OCI-LY1 (cell line): Measurements from ENCODE around the gene NCSTN.

Experiments
- H2AFZ ChIP-seq: fragments of 200-600 bp; sonication (generic), shearing (Covaris generic); 2 replicates; pipeline ENCODE4 v1.6.0; 2014; ENCODE audit warnings: antibody characterized with exemption, mild to moderate bottlenecking, low read length
- H3F3A ChIP-seq: fragments of 200-600 bp; sonication (generic), shearing (Covaris generic); 2 replicates; pipeline ENCODE4 v1.6.0; 2014; ENCODE audit warnings: mild to moderate bottlenecking, antibody characterized with exemption, low read length, moderate library complexity; ENCODE audit not compliant: insufficient read depth
- H3K27ac ChIP-seq: fragments of 200-600 bp; sonication (generic); 2 replicates; pipeline ENCODE4 v1.5.1; 2014; ENCODE audit warnings: low read length, mixed run types, mild to moderate bottlenecking, low read depth; ENCODE audit not compliant: poor library complexity, severe bottlenecking
- H3K27me3 ChIP-seq: fragments of 200-600 bp; sonication (generic); 2 replicates; pipeline ENCODE4 v1.6.0; 2014; ENCODE audit warnings: antibody characterized with exemption, mild to moderate bottlenecking, low read length, moderate library complexity; ENCODE audit not compliant: insufficient read depth
- H3K36me3 ChIP-seq: fragments of 200-600 bp; sonication (generic); 2 replicates; pipeline ENCODE4 v1.6.1; 2014; ENCODE audit warnings: mild to moderate bottlenecking, antibody characterized with exemption, low read length, moderate library complexity, mixed read lengths; ENCODE audit not compliant: insufficient read depth
- H3K4me1 ChIP-seq: fragments of 200-600 bp; sonication (generic); 2 replicates; pipeline ENCODE4 v1.5.1; 2014; ENCODE audit warnings: mild to moderate bottlenecking, low read length, moderate library complexity; ENCODE audit not compliant: insufficient read depth, severe bottlenecking
- H3K4me2 ChIP-seq: fragments of 200-600 bp; sonication (generic), shearing (Covaris generic); 2 replicates; pipeline ENCODE4 v1.6.1; 2014; ENCODE audit warnings: low read length
- H3K4me3 ChIP-seq: fragments of 200-600 bp; sonication (generic); 2 replicates; pipeline ENCODE4 v1.5.1; 2014; ENCODE audit warnings: low read length, low read depth, mild to moderate bottlenecking, mixed read lengths; ENCODE audit not compliant: poor library complexity, severe bottlenecking
- H3K79me2 ChIP-seq: fragments of 200-600 bp; shearing (Covaris generic); 2 replicates; pipeline ENCODE4 v1.6.1; 2016; ENCODE audit warnings: mixed run types, low read length, mixed read lengths; ENCODE audit not compliant: insufficient read depth
- H3K9ac ChIP-seq: fragments of 200-600 bp; sonication (generic), shearing (Covaris generic); 2 replicates; pipeline ENCODE4 v1.6.1; 2014; ENCODE audit warnings: mild to moderate bottlenecking, low read length, mixed read lengths
- H3K9me2 ChIP-seq: fragments of 200-600 bp; sonication (generic), shearing (Covaris generic); 2 replicates; pipeline ENCODE4 v1.6.1; 2014; ENCODE audit warnings: low read depth, mild to moderate bottlenecking, low read length, mixed read lengths
- H3K9me3 ChIP-seq: fragments of 200-600 bp; shearing (Covaris generic); 2 replicates; pipeline ENCODE4 v1.6.1; 2014; ENCODE audit warnings: low read length, mixed read lengths
- H4K20me1 ChIP-seq: fragments of 200-600 bp; sonication (generic), shearing (Covaris generic); 2 replicates; pipeline ENCODE4 v1.6.0; 2016; ENCODE audit warnings: mild to moderate bottlenecking, low read length; ENCODE audit not compliant: insufficient read depth
- EZH2 ChIP-seq: fragments of 200-600 bp; sonication (generic), shearing (Covaris generic); IDR thresholded peaks from 2 replicates; pipeline ENCODE4 v1.8.0; 2017; ENCODE audit warnings: borderline replicate concordance, mixed run types, mild to moderate bottlenecking, antibody characterized with exemption, low read length, moderate library complexity, mixed read lengths
- TF ChIP-seq, protein P1 (sequence below): fragments of 200-600 bp; sonication (generic), shearing (Covaris generic); IDR thresholded peaks from 2 replicates; pipeline ENCODE4 v1.5.1; 2017; ENCODE audit warnings: mild to moderate bottlenecking, antibody characterized with exemption, low read length, moderate library complexity, mixed read lengths

The NCSTN gene

DNA sequence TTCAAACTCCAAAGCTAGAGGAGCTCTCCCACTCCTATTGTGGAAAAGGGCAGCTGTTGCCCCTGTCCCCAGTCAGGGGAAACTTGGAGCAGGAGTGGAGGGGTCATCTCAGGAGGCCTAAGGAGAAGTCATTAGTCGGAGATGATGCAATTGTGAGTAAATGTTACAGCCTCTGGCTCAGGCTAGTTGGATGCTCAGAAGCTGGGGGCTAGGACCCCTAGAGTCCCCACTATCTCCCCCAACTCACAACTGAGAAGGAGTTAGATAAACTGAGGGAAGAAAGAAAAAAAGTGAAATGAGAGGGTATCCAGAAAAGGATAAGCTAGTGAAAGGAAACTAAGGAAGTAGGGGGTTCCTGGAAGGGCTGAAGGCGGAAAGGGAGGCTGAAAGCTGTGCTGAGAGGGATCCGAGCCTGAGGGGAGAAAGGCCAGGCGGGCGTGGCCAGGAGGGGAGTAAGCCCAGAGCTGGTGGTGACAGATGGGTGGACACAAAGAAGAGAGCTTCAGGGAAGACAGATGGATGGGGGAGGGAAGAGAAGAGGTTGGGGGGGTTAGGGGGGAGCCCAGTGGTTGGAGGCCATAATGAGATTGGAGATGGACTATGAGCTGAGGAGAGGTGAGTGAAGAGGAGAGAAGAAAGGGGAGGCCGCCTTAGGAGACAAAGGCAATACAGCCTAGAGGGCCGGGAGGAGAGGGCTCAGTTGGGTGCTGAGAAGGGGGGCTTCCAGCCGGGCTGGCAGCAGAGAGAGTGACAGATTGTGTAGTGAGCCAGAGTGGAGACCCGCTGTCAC, 19.2 kb downstream of the NCSTN start:
- no peaks in the 10 kb centered on the region for H3K9me2 ChIP-seq
- no peak overlapping the region for H3K4me2 ChIP-seq
- no peak overlapping the region for H2AFZ ChIP-seq
- H3K27me3 ChIP-seq, result no peaks in the 10 kb centered on the region
- no peaks in the 10 kb centered on the region for H3K9me3 ChIP-seq
- H3K9ac ChIP-seq, result no peak overlapping the region
- no peak overlapping the region for H3K27ac ChIP-seq
- H3K79me2 ChIP-seq, result no peaks in the 10 kb centered on the region
- TF ChIP-seq EZH2, result no peak
- TF ChIP-seq, protein P1, sequence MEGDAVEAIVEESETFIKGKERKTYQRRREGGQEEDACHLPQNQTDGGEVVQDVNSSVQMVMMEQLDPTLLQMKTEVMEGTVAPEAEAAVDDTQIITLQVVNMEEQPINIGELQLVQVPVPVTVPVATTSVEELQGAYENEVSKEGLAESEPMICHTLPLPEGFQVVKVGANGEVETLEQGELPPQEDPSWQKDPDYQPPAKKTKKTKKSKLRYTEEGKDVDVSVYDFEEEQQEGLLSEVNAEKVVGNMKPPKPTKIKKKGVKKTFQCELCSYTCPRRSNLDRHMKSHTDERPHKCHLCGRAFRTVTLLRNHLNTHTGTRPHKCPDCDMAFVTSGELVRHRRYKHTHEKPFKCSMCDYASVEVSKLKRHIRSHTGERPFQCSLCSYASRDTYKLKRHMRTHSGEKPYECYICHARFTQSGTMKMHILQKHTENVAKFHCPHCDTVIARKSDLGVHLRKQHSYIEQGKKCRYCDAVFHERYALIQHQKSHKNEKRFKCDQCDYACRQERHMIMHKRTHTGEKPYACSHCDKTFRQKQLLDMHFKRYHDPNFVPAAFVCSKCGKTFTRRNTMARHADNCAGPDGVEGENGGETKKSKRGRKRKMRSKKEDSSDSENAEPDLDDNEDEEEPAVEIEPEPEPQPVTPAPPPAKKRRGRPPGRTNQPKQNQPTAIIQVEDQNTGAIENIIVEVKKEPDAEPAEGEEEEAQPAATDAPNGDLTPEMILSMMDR, result no peak
- H3K36me3 ChIP-seq, result peaks cover 36% of the 10 kb centered on the region
- H4K20me1 ChIP-seq, result no peaks in the 10 kb centered on the region
- H3K4me1 ChIP-seq, result no peaks in the 10 kb centered on the region
- no peaks in the 10 kb centered on the region for H3F3A ChIP-seq
- H3K4me3 ChIP-seq, result no peak overlapping the region

DNA sequence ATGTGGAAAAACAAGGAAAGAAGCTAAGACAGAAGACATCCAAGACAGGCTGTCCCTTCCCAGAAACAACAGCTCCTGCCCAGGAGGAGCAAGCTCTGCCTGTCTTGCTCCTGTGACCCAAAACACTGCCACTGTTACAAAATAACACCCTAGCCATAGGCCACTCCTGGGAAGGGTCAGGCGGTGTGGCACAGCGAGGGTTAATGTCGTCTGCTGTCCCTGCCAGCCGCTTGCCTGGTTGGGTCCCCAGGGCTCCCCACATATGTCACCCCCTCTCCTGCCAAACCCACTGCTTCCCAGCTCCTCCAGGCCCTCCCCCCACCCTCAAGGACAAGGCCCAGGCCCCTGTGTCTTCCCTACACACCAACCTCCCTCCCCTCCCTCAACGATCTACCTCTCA, 19.8 kb downstream of the NCSTN start:
- Histone ChIP-seq H3K9ac (no peak overlapping the region), H3K4me2 (no peak overlapping the region), H3F3A (no peaks in the 10 kb centered on the region), H3K4me3 (no peak overlapping the region), H3K36me3 (peaks cover 29% of the 10 kb centered on the region), H3K27me3 (no peaks in the 10 kb centered on the region), H3K9me2 (no peaks in the 10 kb centered on the region), H3K27ac (no peak overlapping the region), H2AFZ (no peak overlapping the region), H4K20me1 (no peaks in the 10 kb centered on the region), H3K9me3 (no peaks in the 10 kb centered on the region), H3K4me1 (no peaks in the 10 kb centered on the region), H3K79me2 (no peaks in the 10 kb centered on the region)
- TF ChIP-seq, protein P1, result no peak
- TF ChIP-seq EZH2, result no peak

DNA sequence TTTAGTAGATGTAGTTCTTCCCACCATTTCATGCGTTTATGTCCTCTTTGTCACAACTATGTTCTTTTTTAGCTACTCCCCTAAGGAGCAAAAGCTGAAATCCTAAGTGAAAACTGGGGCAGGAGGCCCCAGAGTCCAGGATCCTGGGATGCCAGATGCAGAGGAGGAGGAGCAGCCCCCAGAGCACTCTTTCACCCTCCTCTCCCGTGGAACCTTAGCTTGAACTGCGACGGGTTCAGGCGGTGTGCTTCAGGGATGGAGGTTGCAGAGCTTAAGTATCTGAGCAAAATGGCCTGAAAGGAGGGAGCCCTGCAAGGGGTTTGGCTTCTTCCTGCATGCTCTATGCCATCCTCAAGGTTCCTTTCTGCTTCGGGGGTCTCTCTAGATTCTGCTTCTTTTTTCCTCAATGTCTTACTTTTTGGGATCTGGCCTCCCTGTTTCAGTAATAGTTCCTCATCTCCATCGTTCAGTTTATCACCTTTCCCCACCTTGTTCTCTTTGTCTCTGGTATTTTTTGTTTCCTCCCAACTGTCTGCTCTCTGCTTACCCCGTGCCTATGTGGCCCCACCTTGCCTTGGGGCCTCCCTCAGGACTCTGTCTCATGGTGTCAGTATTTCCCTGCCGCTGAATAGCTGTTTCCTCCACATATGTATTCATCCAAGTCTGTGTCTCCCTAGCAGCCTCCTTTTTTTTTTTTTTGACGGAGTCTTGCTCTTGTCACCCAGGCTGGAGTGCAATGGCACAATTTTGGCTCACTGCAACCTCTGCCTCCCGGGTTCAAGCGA, 21.0 kb downstream of the NCSTN start:
- no peaks in the 10 kb centered on the region for H3K79me2 ChIP-seq
- no peaks in the 10 kb centered on the region for H3F3A ChIP-seq
- TF ChIP-seq, protein P1, result no peak
- TF ChIP-seq EZH2, result no peak
- H3K27ac ChIP-seq, result no peak overlapping the region
- H3K27me3 ChIP-seq, result no peaks in the 10 kb centered on the region
- H3K4me3 ChIP-seq, result no peak overlapping the region
- no peaks in the 10 kb centered on the region for H4K20me1 ChIP-seq
- H2AFZ ChIP-seq, result no peak overlapping the region
- no peaks in the 10 kb centered on the region for H3K4me1 ChIP-seq
- H3K9ac ChIP-seq, result no peak overlapping the region
- no peaks in the 10 kb centered on the region for H3K9me3 ChIP-seq
- H3K4me2 ChIP-seq, result no peak overlapping the region
- H3K36me3 ChIP-seq, result peaks cover 23% of the 10 kb centered on the region; the same call in 1 of the 2 replicates
- no peaks in the 10 kb centered on the region for H3K9me2 ChIP-seq
